HCT116 (cell line): ENCODE data around the gene ACP2.

Source experiments
- CTCF ChIP-seq, 3 experiments: fragments of 200-600 bp in 1 of 3; sonication (generic) in 1 of 3; IDR thresholded peaks in 2 of 3; conservative IDR thresholded peaks in 1 of 3; 2 replicates each; pipeline ENCODE4 v1.5.1; 2012 to 2017; ENCODE audit warnings: low read depth in 2 of 3, low read length in 2 of 3, antibody characterized with exemption in 1 of 3, borderline replicate concordance in 1 of 3, control low read depth in 1 of 3, mild to moderate bottlenecking in 1 of 3, mixed read lengths in 1 of 3, mixed run types in 1 of 3, moderate library complexity in 1 of 3; ENCODE audit not compliant: insufficient read depth in 1 of 3
- POLR2A ChIP-seq: IDR thresholded peaks from 2 replicates; pipeline ENCODE4 v1.7.0; 2011; ENCODE audit warnings: borderline replicate concordance; ENCODE audit not compliant: insufficient read depth, insufficient read length; ENCODE audit errors: extremely low read depth
- REST ChIP-seq: IDR thresholded peaks from 2 replicates; pipeline ENCODE4 v1.6.1; 2012; ENCODE audit warnings: low read depth
- SIN3A ChIP-seq: IDR thresholded peaks from 2 replicates; pipeline ENCODE4 v1.6.1; 2012; ENCODE audit warnings: low read depth

- no peak for TF ChIP-seq CTCF (IDR thresholded peaks at IDR 0.05 in 2 of 3, conservative IDR thresholded peaks at IDR 0.05 in 1 of 3; ENCODE audit: borderline replicate concordance in 1 of 3, insufficient read depth in 1 of 3, low read depth in 2 of 3, low read length in 2 of 3)
- no peak for TF ChIP-seq POLR2A
- no peak for TF ChIP-seq REST
- no peak for TF ChIP-seq SIN3A
These were observed 5.0 kb upstream of the ACP2 start for GRCh38 chr11:47253660-47254059.
